ENCODE measurements around the gene CTSH.
"Not testable (repeated sequence)": the region's sequence is repeated elsewhere in the genome, so short reads cannot be mapped to it uniquely, and the experiment has no call there.

The CTSH gene

DNA sequence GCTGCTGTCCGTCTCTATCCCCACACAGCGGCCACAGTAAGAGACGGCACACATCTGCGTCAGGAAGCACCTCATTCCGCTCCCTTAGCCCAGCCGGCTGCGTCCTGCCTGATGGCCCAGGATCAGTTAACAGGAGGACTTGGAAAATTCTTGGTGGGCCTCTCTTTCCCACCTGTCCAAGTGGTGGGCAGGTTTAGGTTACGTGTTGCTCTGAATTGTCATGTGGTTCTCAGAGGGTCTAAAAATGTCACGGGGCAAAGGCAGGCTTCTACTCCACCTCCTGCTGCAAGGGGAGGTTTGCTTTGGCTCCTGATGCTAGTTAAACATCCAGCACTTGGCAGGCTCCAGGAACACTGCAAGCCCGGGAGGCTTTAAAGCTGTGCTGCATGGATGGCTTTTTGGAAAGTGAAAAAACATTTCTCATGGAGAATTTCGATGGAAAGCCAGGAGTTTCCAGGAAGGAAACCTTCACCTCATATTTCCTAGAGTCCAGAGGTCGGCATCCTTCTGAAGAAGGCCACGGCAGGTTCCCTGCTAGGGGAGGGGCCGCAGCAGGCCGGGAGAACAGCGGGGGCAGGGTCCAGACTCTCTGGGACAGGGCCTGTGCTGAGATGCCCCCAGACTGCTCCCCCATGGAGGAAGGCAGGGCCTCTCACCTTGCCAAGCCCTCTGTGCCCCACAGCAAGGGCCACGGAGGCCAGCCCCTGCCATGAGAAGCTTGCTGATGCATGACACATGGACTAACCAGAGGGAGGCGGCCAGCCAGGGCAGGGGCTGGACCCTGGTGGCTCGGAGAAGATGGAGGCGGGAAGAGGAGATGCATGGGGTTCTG, 10.8 kb downstream of the CTSH start:
- no peaks in the 10 kb centered on the region for H3K27me3 Mint-ChIP-seq
- H3K36me3 Mint-ChIP-seq, result peaks cover 82% of the 10 kb centered on the region
- no peak overlapping the region for H3K4me3 Mint-ChIP-seq
- no peak for ATAC-seq
- peak overlapping the region; percentile 51 for H3K27ac Mint-ChIP-seq
- H3K4me1 Mint-ChIP-seq, result peaks cover 61% of the 10 kb centered on the region
- peaks cover 3% of the 10 kb centered on the region for H3K9me3 Mint-ChIP-seq

DNA sequence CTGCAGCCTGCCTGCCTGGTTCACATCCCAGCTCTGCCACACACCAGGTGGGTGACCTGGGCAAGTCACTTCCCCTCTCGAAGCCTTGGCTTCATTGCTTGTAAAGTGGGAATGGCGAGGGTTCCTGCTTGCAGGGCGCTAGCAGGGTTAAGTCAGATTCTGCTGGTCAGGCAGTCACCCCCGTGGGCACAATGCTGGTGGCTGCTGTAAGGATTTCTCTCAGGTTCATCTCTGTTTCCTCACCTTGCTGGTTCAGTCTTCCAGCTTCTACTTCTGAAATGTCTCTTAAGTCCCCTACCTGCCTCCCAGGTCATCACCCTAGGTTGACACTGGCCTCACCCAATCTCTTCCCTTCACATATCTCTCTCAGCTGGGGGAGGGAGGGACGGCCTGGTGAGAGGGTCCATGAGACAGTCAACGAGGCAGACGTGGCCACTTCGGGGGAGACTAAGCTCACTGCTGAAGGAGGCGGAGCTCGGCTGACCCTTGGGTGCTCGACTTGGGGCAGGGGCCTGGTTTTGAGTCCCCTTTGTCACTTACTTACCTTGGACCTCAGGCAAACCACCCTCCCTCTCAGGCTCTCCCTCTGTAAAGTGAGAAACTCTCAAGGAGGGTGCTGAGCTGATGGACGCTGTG, 11.5 kb downstream of the CTSH start:
- H3K27ac Mint-ChIP-seq, result peak overlapping the region; percentile 51
- H3K36me3 Mint-ChIP-seq, result peaks cover 83% of the 10 kb centered on the region
- H3K27me3 Mint-ChIP-seq, result no peaks in the 10 kb centered on the region
- H3K9me3 Mint-ChIP-seq, result peaks cover 1% of the 10 kb centered on the region
- ATAC-seq, result no peak
- H3K4me3 Mint-ChIP-seq, result no peak overlapping the region
- H3K4me1 Mint-ChIP-seq, result peaks cover 61% of the 10 kb centered on the region

DNA sequence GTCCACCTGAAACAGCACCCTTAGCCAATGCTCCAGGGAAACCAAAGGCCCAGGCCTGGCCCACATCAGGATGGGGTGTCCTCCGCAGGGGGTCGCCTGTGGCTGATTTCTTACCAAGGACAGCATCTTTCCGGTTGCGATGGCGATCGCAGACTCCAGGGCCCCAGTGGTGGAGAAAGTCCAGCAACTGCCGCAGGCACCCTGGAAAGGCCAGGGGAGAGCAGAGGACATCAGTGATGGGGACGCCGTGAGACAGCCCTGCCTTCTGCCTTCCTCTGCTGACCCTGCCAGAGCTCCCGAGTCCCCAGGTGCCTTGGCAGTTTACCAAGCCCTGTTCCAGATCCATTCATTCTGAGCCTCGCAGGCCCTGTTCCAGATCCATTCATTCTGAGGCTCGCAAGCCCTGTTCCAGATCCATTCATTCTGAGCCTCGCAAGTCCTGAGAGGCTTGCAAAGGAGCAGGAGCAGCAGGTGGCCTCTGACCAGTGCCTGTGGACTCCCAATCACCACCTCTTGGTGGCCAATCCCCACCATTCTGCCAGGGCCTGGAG, 12.5 kb downstream of the CTSH start:
- Mint-ChIP-seq H3K36me3 (peaks cover 82% of the 10 kb centered on the region), H3K4me3 (no peak overlapping the region), H3K27me3 (no peaks in the 10 kb centered on the region), H3K27ac (peak overlapping the region; percentile 51), H3K4me1 (peaks cover 59% of the 10 kb centered on the region), H3K9me3 (no peaks in the 10 kb centered on the region)
- ATAC-seq, result no peak

DNA sequence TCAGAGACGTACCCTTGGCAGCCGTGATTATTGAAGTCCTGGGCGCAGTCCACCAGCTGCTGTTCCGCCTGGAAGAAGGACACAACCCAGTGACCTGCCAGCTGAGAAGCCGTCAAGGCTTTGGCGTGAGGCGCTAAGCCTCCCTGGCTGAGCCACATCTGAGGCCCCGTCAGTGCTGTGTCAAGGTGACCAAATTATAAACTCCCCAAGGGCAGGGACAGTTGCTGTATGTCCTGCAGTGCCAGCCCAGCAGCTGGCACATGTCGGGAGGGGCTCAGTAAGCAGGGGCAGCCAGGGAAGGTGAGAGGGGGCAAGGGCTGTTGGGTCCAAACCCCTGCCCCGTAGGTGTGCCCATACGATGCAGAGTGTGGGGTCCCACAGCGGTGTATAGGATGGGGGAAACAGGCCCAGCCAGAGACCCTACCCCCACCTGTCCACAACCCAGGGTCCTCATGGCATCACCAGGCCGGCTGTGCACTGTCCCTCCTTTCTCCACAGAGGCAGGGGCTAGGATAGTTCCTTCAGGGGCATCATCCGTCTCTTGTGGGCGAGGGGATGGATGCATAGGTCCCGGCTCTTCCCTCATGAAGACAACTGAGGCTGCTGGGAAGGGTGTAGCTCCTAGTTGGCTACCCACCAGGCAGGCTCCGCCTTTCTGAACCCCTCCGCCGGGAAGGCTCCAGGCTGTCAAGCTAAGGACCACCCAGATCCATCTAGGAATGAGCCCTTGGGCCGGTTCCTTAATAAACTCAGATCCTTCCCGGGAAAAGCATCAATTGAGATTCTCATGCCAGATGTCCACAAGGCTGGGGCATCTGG, 13.2 kb downstream of the CTSH start:
- no peak for ATAC-seq
- peak overlapping the region; percentile 45 for H3K27ac Mint-ChIP-seq
- peaks cover 75% of the 10 kb centered on the region for H3K36me3 Mint-ChIP-seq
- peaks cover 53% of the 10 kb centered on the region for H3K4me1 Mint-ChIP-seq
- no peak overlapping the region for H3K4me3 Mint-ChIP-seq
- H3K27me3 Mint-ChIP-seq, result no peaks in the 10 kb centered on the region
- no peaks in the 10 kb centered on the region for H3K9me3 Mint-ChIP-seq

DNA sequence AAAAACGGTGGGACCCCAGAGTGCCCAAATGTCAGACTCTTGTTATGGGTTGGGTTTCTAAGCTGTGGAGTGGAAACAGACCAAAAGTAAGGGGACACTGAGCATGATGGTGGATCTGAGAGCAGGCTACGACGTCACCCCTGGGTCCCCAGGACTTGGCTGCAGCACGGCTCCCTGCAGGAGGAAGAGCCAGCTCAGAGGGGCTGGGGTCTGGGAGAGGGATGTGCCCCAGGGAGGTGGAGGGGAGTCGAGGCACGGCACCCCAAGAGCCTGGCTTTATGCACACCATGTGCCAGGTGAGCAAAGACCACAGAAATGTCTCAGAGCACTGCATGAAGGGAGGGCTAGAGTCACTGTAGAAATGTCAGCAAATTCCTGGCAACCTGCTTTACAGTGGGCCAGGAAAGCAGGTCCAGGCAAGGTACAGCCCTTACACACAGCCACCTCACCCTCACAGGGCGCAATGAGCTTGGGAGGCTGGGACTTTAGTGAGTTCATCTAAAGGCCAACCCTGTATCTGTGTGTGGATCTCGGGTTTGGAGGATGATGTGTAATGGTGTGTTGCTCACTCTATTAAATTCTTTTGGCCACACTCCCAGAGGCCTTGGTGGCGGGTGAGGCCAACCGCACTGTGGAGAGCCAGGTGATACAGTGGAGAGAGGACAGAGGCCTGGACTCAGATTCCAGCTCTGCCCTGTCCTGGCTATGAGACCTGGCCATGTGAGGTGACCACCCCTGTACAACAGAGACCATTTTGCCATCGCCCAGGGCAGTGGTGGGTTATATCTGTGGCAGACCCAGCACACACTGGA, 14.1 kb downstream of the CTSH start:
- Mint-ChIP-seq H3K9me3 (no peaks in the 10 kb centered on the region), H3K4me3 (no peak overlapping the region), H3K4me1 (peaks cover 44% of the 10 kb centered on the region), H3K27me3 (no peaks in the 10 kb centered on the region), H3K36me3 (peaks cover 71% of the 10 kb centered on the region), H3K27ac (peak overlapping the region; percentile 45)
- no peak for ATAC-seq

DNA sequence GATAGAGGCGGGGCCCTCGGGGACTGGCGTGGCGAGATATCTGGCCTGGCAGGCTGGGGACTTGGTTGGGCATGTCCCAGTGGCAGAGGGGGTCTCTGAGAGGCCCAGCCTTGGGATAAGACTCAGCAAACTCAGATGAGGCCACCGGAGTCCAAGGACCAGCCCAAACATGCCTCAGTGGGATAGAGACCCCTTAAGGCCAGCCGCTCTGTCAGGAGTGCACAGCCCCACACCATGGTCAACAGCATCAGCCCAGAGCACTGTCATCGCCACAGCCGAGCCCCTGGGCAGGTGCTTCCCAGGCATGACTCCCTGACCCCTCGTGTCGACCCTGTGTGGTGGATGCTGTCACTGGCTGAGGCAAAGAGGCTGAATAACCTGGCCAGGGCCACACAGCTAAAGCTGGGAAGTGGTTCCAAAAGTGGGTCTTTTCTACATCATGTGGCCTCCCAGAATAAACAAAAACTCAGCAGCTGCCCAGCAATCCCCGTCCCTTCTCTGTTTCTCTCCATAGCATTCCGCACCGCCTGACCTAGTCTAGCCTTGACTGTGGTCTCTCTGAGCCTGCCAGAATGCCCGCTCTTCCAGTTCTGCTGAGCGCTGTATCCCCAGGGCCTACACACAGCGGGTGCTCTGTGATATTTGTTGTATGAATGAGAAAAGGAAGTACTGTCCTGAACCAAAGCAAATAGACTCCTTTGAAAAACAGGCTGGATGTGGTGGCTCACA, 15.1 kb downstream of the CTSH start:
- Mint-ChIP-seq H3K27me3 (no peaks in the 10 kb centered on the region), H3K4me1 (peaks cover 51% of the 10 kb centered on the region), H3K4me3 (peak overlapping the region; percentile 10), H3K9me3 (no peaks in the 10 kb centered on the region), H3K36me3 (peaks cover 77% of the 10 kb centered on the region), H3K27ac (peak overlapping the region; percentile 63)
- ATAC-seq, result no peak

DNA sequence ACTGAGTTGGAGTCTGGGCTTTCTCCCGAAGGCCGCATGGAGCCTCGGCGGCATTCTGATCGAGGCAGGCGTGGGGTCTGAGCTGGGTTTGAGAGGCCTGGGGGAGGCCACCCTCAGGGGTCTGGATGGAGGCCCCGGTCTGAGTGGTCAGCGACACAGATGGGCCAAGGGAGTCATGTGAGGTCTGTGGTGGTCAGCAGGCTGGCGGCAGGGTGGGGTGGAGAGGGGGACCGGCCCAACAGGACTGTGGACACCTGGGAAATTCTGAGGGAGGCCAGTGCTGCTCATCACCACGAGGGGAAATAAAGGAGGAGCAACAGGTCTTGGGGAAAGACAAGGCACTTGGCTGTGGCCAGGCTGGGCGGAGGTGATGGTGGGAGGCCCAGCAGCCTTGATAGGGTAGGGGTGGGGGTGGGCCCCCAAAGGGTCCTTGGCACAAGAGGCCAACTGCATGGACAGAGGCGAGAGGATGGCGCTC, 16.2 kb downstream of the CTSH start:
- Mint-ChIP-seq H3K4me1 (peaks cover 56% of the 10 kb centered on the region), H3K36me3 (peaks cover 77% of the 10 kb centered on the region), H3K27me3 (no peaks in the 10 kb centered on the region), H3K4me3 (no peak overlapping the region), H3K27ac (peak overlapping the region; percentile 63), H3K9me3 (no peaks in the 10 kb centered on the region)
- ATAC-seq, result no peak

DNA sequence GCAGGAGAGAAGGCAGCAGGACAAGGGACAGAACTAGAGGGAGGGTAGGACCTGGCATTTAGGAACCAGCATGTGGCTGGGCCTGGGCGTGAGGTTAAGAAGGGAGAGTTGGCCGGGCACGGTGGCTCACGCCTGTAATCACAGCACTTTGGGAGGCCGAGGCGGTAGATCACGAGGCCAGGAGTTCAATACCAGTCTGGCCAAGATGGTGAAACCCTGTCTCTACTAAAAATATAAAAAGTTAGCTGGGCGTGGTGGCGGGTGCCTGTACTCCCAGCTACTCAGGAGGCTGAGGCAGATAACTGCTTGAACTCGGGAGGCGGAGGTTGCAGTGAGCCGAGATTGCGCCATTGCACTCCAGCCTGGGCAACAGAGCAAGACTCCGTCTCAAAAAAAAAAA, 16.7 kb downstream of the CTSH start:
- not testable (repeated sequence) for H3K27me3 Mint-ChIP-seq, H3K9me3 Mint-ChIP-seq, ATAC-seq
- Mint-ChIP-seq H3K36me3 (peaks cover 76% of the 10 kb centered on the region), H3K27ac (peak overlapping the region; percentile 63), H3K4me3 (peak overlapping the region; percentile 35), H3K4me1 (peaks cover 57% of the 10 kb centered on the region)

DNA sequence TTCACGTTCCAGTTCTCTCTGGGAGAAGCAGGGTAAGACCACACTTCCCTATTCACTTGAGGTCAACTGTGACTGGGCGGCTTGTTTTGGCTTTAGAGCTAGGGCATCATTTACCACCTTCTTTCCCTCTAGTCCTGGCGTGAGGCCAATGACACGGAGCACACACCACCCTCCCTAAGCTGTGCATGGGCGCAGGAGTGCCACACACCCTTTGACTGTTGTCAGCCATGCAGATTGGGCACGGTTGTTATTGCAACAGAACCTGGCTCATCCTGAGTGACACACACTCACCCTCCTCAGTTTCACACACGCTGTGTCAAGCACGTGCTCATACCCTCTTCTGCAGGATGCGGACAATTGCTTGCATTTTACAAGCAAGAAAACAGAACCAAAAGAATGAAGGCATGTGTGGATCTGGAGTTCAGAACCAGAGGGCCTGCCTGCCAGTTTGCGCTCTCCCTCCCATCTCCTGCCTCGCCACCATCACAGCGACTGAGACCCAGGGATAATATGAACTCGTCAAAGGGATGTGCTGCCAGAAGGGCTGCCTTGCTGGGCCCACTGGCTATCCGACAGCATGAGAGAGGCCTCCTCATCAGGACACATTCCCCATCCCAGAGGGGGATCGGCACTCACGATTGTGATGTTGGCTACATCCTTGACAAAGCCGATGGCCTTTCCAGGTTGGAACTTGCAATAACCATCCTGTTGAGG, 17.6 kb downstream of the CTSH start:
- H3K27me3 Mint-ChIP-seq, result no peaks in the 10 kb centered on the region

DNA sequence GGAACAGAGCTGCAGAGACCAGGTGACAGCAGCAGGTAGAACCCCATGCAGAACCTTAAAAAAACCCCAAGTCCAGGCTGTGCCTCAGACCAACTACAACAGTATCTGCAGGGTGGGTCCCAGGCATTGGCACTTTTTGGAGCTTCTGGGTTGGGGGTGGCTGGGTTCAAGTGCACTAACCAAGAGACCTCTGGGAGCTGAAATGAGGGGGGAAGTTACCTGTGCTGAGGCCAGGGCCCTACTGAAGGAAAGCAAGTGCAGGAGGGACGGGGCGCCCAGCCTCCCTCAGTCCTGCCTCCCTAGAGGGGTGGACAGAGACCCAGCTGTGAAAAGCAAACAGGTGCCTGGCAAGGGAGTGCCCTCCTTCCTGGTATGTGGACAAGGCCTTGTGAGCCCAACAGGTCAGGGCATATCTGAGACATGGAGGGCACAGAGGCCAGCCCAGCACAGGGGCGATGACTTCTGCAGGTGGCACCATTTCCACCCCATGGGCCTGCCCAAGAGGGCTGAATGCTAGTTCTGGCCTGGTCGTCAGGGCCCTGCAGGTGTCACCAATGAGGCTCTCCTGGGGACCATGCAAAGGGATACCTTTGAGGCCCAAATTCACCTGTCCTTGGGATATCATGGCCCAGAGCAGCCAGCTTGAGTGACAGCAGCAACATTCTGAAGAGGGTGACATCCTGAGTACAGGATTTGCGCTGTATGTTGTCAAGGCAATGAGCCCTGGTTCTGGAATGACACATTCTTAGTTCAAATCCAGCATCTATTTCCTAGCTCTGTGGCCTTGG, 18.7 kb downstream of the CTSH start:
- no peak for ATAC-seq
- Mint-ChIP-seq H3K9me3 (no peaks in the 10 kb centered on the region), H3K27ac (peak overlapping the region; percentile 53), H3K4me1 (peaks cover 69% of the 10 kb centered on the region), H3K4me3 (no peak overlapping the region), H3K36me3 (peaks cover 75% of the 10 kb centered on the region), H3K27me3 (no peaks in the 10 kb centered on the region)

More for the DNA sequence above, 17.6 kb downstream of the CTSH start:
- Mint-ChIP-seq H3K27ac (peak overlapping the region; percentile 63), H3K4me3 (no peak overlapping the region), H3K9me3 (no peaks in the 10 kb centered on the region), H3K4me1 (peaks cover 58% of the 10 kb centered on the region), H3K36me3 (peaks cover 74% of the 10 kb centered on the region)
- ATAC-seq, result peak; percentile 24

DNA sequence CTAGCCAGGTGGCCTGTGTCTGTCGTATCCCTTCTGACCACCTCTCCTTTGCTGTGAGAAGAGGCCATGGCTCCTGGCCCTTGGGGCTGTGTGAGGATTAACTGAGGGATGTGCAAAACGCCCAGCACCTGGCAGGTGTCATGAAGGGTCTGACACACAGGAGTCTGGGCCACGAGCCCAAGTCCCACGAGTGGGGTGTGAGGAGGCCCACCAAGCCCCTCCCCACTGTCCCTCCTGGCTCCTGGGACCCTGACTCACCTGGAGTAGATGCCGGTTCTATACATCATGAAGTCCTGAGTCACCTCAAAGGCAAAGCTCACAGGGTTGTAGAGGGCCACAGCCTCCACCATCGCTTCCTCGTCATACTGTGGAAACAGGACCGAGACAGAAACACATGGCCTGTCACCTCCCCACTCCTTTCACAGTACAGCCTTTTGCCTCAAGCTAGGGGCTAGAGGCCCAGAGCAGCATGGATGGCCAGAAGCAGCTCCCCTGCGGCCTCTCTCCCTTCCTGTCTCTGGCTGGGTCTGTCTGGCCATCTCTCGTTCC, 19.7 kb downstream of the CTSH start:
- Mint-ChIP-seq H3K9me3 (no peaks in the 10 kb centered on the region), H3K4me1 (peaks cover 68% of the 10 kb centered on the region), H3K4me3 (no peak overlapping the region), H3K27me3 (no peaks in the 10 kb centered on the region), H3K27ac (peak overlapping the region; percentile 53), H3K36me3 (peaks cover 74% of the 10 kb centered on the region)
- ATAC-seq, result no peak

DNA sequence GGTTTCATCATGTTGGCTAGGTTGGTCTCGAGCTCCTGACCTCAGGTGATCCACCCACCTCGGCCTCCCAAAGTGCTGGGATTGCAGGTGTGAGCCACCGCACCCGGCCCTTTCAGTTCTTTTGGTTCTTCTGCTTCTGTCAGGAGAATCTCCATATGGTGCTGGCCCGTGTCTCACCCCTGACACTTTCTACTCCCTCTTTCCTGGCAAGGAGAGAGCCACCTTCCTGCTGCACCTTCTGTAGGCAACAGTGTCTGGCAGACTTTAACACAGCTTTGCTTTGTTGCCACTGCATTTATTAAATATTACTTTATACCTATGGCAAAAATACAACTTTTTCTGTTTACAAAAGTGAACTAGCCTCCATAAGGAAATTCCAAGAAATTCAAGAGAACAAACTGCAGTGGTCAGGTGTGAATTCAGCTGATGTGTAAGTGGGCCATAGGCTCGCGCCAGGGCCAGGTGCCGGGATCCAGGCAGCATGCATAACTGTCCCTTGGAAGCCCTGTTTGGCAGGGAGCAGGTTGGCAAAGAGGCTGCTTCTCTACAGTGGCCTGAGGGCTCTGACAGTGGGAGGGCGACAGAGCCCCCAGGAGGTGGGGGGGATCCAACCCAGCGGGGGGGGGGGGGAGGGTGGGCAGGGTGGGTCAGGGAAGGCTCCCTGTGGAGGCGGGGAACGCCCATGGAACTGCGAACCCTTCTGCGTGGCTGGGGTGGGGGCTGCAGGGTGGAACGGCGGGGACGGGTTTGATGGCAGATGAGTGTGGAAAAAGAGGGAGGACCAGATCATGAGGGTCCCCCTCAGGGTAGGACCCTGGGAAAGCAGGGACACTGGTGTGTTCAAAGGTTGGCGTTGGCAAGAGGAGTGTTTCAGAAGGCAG, 21.1 kb downstream of the CTSH start:
- H3K36me3 Mint-ChIP-seq, result peaks cover 60% of the 10 kb centered on the region
- peaks cover 56% of the 10 kb centered on the region for H3K4me1 Mint-ChIP-seq
- H3K4me3 Mint-ChIP-seq, result peak overlapping the region; percentile 3
- H3K9me3 Mint-ChIP-seq, result no peaks in the 10 kb centered on the region
- H3K27ac Mint-ChIP-seq, result peak overlapping the region; percentile 53
- H3K27me3 Mint-ChIP-seq, result no peaks in the 10 kb centered on the region
- ATAC-seq, result no peak
